M059J (cell line): ENCODE data around the gene RPP30. TPM values are rescaled to one million over a fixed set of nuclear protein-coding genes. Genes with fewer than 3 reads are reported as not detected.
A peak's percentile ranks its signal among the peaks of the same experiment; 100 is the strongest.

ENCODE experiments used
- DNase-seq: peaks from one replicate; pipeline ENCODE4 v3.0.0-alpha.2; 2012; ENCODE audit warnings: low read depth
- total RNA-seq: library from RNA; depleted of rRNA; stranded (reverse); fragments of >200 nt; shearing (Covaris generic); gene quantifications from 2 replicates; pipeline ENCODE4 v1.2.3, GENCODE V29; 2014; rRNA removed

The RPP30 gene
- 114 and 121 TPM in 2 replicates for total RNA-seq

DNA sequence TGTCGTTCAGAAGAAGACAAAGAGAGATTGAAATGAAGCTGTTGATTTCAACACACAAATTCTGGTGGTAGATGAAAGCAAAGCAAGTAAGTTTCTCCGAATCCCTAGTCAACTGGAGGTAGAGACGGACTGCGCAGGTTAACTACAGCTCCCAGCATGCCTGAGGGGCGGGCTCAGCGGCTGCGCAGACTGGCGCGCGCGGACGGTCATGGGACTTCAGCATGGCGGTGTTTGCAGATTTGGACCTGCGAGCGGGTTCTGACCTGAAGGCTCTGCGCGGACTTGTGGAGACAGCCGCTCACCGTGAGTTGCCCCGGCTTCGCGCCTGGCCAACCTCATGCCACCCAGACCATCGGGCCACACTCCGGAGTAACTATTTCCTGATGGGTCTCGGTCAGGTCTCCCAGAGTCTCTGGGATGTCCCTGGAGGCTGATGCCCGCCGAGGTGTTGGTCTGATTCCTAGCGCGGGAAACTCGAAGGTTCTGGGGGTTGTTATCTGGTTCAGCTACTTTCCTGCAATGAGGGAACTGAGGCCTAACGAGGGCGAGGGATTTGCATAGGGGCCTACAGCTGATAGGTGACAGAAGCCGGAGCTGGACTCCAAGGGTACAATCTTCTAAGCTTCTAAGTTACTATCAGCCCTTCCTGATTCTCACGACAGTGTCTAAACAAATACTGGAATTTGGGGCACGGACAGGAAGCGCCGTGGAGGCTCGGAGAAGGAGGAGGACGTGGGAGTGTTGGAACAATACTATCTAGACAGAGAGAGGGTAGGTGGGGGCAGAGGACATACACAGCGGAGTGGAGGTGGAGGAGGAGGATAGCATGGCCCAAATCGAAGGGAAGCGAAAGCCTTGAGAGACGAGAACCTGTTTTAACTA is at the start of gene RPP30:
Gene RPP30 (plus strand): TSS at position 209 of the 882 bp plus-strand sequence. CDS start 13 bp downstream, at position 222.
- DNase-seq: peak; percentile 84

DNA sequence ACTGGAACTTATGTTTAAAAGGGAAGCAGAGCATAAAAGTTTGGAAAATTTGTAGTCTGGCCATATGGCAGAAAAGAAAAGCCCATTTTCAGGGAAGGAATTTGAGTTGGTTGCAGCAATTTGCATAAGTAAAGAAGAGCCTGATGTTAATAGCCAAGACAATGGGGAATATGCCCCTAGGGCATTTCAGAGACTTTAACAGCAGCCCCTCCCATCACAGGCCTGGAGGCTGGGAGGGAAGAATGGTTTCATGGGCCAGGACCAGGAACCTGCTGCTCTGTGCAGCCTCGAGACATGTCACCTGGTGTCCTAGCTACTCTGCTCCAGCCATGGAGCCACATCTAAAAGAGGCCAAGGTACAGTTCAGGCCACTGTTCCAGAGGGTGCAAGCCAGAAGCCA is 49.3 kb upstream of the RPP30 start:
- DNase-seq: no peak

DNA sequence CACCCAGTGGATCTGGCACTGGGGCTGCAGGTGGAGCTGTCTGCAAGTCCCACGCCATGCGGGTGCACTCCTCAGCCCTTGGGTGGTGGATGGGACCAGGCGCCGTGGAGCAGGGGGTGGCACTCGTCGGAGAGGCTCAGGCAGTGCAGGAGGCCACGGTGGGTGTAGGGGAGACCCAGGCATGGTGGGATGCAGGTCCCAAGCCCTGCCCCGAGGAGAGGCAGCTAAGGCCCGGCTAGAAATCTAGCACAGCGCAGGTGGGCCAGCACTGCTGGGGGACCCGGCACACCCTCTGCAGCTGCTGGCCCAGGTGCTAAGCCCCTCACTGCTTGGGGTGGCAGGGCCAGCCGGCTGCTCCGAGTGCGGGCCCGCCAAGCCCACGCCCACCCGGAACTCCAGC is 39.7 kb upstream of the RPP30 start:
- DNase-seq: no peak

DNA sequence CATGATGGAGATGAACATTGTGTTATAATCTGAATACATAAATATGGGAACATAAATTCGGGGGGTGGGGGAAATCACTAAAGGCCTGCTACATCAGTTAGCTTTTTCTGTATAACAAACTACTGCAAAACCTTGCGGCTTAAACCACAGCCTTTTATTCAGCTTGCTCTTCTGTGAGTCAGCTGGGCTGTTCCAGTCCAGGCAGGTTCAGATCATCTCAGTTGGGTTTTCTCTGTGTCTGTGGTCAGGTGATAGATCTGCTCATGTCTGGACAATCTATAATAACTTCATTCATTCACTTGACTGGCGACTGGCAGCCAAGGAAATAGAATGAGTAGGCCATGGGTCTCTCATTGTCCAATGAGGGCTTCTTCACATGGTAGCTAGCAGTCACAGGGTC is 37.4 kb upstream of the RPP30 start:
- DNase-seq: peak; percentile 51

DNA sequence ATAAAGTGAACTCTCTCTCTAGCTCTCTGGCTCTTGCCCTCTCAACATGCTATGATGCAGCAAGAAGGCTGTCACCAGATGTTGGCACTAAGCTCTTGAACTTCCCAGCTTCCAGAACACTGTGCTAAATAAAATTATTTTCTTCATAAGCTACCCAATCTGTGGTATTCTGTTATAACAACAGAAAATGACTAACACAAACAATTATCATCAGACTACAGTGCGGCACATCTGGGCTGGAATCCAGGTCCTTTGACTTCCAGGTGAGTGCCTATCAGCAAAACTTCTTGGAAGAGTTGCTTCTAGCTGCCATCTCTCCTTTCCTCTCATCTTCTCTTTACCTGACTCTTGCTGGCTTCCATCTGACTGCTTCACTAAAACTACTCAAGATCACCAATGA is 34.3 kb upstream of the RPP30 start:
- peak; percentile 57 for DNase-seq

DNA sequence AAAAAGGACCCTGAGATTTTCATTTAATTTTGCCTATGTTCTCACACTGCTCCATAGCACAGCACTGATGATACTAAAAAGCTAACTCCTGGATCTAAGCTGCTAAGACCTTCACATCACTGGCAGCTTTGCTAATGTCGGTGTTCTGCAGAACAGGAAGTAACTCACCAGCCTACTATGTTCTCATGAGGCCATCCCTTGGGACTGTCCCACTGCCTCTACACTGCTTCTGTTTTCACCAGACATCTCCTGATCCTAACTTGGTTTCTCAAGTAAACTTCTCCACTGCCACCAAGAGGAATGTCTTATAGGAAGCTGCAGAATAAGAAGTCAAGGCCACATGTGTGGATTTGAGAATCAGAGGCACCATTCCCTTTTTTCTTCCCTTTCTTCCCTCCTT is 29.0 kb upstream of the RPP30 start:
- no peak for DNase-seq

DNA sequence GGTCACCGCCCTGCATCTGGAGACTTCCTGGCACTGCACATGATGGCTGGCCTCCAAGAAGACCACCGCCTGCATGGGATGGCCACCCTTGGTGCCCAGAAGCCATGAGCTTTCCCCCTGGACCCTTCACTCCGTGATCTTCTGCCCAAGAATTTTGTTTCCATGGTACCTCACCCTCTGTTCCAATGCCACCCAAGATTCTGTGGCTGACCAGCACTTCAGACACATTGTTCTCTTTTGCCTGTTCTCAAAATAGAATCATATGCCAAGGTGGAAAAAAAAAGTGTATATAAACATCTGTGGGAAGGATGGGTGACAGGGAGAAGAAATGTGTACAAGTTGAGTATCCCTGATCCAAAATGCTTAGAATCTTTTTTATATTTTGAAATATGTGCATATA is 26.0 kb upstream of the RPP30 start:
- no peak for DNase-seq

DNA sequence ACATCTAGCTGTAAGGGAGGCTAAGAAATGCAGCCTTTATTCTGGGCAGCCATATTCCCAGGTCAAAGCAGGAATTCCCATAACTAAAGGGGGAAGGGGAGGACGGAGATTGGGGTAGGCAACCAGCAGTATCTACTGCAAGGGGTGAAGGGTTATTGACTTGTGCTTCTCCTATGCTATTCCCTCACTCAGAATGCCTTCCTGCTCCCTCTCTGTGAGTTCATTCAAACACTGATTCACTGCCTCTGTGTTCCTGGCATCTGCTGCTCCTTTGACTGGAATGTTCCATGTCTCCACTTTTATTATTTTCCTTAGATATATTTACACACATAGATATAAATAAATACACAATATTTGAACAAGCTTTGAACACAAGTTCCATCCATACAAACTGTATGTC is 25.0 kb upstream of the RPP30 start:
- DNase-seq: peak; percentile 14

DNA sequence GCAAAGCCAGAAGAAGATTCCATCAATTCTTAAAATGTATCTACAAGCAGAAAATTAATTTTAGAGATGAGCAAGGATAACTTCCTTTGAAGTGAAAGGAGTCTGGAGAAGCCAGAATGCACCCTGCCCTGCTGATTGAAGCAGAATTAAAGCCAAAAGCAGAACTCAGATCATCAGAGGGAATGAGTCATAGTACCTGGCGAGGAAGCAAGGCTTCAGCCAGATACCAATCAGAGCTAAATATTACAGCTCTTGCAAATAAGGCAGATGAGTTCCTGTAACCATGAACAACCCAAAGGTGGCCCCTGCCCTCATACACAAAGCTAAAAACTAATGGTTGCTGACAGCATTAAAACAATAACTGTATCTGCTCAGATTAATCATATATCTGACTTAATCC is 24.3 kb upstream of the RPP30 start:
- peak; percentile 88 for DNase-seq

DNA sequence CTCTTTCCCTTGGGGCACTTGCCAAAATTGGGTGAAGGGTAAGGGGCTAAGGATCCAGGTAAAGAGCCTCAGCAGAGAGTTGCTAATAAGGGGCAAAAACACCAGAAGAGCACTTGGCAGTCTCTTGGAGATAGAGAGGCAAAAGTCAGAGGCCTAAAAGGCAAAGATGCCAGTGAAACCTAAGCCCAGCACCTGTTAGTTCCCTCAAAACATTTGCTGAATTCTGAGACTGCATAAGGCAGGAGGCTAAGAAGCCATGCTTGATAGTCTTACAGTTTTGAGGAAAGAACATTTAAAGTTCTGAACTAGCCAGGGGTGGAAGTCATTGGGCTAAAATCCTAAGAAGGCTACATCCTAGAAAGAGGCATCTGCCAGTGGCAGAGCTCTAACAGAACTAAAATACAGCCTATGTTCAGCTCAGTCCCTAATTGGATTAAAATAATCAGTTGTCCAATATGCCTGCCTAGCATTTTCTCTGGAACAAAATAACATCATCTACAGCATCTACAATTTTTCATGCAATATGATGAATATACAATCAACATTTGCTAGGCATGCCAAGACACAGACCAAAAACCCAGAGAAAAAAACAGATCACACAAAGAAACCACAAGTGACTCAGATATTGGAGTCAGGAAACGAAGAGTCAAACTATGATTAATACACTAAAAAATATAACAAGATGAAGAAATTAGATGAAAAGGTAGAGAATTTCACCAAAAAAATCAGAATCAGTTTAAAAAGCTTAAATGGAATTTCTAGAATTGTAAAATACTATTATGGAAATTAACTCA is 21.6 kb upstream of the RPP30 start:
- DNase-seq: peak; percentile 75

DNA sequence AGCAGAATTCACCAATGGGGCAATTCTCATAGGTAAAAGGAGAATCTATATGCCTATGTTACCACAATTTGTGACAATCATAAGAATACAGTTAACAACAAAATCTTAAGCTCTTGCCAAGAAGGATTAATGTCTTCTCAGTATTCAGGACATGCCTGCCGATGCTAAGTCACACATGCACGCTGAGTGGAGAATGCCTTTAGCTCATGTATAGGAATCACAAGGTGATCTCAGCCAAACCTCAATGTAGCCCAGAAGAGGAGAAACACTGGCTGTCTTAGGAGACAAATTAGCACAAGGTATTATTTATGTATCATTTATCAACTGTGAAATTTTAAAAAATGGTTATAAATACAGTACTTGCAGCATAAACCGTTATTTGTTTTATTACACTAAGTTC is 16.6 kb upstream of the RPP30 start:
- DNase-seq: no peak

DNA sequence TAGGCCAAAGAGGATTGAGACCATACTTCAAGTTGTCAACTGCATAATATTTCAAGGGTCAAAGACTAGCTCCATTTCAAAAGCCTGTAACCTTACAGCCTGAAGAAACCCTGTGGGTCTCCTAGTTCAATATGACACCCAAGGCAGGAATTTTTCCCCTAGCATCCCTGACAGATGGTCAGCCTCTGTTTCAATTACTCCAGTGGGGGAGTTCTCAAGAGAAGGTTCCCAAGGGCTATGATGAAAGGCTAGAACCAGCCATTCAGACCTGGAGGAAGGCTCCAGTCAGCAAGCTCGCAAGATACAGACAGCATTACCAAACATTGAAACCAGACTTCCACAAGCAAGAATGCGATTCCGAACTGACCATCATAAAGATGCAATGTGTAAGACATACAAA is 15.5 kb upstream of the RPP30 start:
- peak; percentile 56 for DNase-seq

DNA sequence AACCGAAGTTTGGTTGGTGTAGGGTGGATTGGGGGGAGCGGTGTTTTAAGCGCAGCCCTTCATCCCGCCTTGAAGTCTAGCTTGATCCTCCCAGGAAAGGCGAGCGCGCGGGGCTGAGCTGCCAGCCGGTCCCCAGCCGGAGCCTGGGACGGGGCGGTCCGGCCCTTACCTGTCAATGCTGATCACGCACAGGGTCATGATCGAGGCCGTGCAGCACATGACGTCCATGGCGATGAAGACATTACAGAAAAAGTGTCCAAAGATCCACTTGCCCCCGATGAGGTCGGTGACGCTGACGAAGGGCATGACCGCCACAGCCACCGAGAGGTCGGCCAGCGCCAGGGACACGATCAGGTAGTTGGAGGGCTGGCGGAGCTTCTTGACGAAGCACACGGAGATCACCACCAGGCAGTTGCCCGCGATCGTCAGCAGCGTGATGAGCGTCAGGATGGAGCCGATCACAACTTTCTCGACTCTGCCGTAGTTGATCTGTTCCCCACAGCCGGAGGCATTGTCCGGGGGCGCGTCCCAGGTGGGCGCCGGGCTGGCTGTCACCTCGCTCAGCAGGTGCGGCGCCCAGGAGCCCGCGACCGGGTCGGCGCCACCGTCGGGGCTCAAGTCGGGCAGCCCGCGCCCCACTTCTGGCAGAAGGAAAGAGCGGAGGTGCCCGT is 14.7 kb upstream of the RPP30 start:
- no peak for DNase-seq

DNA sequence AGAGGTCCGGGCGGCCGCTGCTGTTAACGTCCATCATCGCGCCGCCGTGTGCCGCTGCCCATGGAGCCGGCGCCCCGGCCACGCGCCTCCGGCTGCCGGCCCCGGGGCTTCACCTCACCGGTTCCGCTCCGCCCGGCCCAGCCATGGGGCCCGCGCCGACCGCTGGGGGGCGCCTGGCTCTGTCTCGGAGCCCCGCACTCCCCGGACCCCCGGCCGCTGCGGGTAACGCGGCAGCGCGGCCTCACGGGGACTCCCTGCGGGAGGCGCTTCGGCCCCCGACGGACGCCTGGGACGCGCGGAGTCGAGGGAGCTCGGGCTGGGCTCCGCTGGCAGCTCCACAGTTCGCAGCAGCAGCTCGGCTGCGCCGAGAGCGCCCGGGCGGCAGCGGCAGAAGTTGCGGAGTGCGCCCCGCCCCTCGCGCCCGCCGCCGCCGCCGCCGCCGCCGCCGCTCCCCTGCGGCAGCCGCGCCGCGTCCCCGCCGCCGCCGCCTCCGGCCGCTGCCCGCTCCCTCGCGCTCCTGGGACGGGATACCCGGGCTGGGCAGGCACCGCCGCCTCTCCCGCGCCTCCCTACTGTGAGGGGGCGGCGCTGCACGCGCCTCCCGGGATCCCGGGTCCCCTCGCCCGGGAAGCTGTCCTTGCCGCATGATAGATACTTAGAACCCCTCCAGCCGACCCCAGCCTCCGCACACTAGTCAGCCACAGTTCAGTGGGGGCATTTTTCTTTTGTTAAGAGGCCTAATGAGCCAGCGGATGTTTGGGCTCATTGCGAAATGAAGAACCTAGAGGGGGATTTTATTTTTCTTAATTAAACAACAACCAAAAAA is 13.9 kb upstream of the RPP30 start, which contains the start of gene HTR7:
Gene HTR7 (minus strand): TSS at position 405 of the 826 bp plus-strand sequence. CDS start 368 bp downstream, at position 37.
- peak; percentile 53 for DNase-seq

DNA sequence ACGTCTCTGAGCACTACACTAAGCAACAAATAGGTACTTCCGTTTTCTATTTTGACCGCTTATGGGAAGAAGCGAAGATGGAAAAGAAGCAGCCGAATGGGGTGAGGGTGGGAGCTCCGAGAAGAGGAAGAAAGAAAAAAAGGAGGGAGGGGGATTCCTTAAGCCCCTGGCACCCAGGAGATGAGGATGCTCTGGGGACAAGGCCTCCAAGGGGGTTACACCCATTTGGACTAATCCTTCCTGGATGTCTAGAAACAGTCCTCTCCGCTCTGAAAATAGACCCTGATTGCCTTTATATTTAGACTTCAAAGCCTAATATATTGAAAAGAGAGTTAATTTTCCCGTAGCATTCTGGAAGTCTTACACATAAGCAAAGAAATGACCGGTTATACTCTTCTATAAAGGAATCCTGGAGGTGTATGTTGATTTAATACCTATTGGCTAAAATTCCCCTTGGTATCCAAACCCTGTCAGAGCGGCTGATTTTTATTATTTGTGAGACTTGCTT is 13.3 kb upstream of the RPP30 start:
- no peak for DNase-seq

DNA sequence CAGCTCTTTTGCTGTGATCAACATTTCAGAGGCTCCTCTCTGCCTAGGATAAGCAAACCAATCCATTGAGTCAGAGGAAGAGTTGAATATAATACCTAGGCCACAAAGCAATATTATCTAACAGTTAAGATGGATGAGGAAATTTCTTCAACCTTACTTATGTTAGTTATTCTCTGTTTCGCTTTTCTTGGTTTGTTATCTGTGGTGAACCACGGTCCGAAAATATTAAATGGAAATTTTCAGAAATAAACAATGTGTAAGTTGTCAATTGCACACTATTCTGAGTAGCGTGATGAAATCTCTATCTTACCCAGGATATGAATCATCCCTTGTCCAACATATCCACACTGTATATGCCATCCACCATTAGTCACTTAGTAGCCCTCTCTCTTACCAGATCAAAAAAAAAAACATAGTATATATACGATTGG is 12.4 kb upstream of the RPP30 start:
- peak; percentile 83 for DNase-seq

DNA sequence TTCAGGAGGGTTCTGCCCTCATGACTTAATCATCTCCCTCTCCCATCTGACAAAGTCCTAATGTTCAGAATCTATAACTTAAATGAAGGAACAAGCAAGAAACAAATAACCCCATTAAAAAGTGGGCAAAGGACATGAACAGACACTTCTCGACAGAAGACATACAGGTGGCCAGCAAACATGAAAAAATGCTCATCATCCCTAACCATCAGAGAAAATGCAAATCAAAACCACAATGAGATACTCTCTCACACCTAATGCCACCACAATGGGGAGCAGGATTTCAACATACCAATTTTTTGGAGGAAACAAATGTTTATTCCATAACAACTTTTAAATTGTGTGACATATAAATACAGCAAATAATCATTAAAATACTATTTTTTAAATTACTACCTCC is 11.0 kb upstream of the RPP30 start:
- DNase-seq: no peak

DNA sequence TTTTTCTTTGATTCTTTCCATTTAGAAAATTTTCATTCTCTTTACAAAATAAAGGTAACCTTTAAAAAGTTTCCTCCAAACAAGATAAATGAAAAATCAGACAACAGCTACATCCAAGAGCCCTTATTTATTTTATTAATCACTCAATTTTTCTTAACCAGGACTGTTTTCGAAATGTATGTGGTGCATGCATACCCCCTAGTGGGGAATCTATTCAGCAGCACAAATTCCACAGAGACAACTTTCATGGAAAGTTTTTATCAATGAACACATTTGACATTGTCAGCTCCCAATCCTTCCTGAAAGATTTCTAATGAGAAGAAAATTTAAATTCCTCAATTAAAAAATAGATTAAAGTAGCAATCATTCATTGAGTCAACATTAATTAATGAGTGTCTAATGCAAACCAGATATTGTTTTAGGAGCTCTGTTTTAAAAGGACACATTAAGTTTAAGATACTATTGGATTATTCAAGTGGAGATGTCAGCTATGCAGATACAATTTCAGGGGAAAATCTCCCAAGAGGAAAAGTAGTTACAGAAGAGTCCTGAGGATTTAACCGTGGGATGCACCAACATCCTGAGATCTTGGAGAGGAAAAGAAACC is 8.8 kb upstream of the RPP30 start:
- DNase-seq: peak; percentile 55

DNA sequence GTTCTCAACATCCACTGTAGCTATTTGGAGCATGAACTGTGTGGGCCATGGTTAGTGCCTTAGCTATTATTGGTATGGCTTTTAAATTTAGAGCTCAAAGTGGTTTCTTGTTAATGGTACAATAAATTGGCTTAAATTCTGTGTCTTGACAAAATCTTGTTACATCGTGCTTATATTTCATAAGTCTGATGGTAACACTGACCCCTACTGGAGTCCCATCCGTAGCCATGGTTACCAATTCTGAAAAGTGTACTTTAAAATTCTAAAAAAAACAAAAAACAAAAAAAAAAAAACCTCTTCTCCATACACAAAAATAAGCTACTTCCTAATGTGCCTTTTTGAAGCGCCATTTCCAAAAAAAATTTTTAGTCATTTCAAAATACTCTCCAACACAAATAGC is 6.4 kb upstream of the RPP30 start:
- DNase-seq: no peak

DNA sequence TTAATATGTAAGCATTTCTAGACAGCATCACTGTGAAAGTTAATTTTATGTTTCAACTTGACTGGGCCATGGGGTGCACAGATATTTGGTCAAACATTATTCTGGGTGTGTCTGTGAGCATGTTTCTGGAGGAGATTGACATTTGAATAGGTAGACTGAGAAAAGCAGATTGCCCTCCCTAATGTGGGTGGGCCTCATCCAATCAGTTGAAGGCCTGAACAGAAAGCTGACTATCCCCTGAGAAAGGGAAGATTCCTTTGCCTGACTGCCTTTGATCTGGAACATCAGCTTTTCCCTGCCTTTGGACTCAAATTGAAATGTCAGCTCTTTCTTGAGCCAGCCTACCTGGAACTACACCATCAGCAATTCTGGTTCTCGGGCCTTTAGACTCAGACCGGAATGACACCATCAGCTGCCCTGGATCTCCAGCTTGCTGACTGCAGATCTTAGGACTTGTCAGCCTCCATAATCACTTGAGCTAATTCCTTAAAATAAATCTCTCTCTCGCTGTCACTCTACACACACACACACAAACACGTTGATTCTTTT is 5.7 kb upstream of the RPP30 start:
- DNase-seq: no peak
